PC-3 (cell line): ENCODE data around the gene CTSG.

Experiments used
- CTCF ChIP-seq: fragments of 300-600 bp; sonication (generic); conservative IDR thresholded peaks from 2 replicates; pipeline ENCODE4 v1.5.1; 2017; ENCODE audit warnings: antibody characterized with exemption, low read depth, mild to moderate bottlenecking, low read length
- EZH2 ChIP-seq: fragments of 300-600 bp; sonication (generic); IDR thresholded peaks from one replicate; pipeline ENCODE4 v1.6.1; 2017; ENCODE audit warnings: antibody characterized with exemption, mild to moderate bottlenecking, low read length; ENCODE audit not compliant: unreplicated experiment
- EZH2phosphoT487 ChIP-seq: fragments of 300-600 bp; sonication (generic); IDR thresholded peaks from 2 replicates; pipeline ENCODE4 v1.6.1; 2018; ENCODE audit warnings: mild to moderate bottlenecking, antibody characterized with exemption, low read length, borderline replicate concordance

GRCh38 chr14:24612196-24612595 is 36.1 kb upstream of the CTSG start:
- TF ChIP-seq CTCF (no peak), EZH2 (no peak), EZH2phosphoT487 (no peak)
